D721Med (cell line): ENCODE results near the gene HDLBP.
A peak's percentile ranks its signal among the peaks of the same experiment; 100 is the strongest.

Source experiments
- DNase-seq: peaks from one replicate; pipeline ENCODE4 v3.0.0; 2011; ENCODE audit warnings: low spot score; ENCODE audit not compliant: insufficient read length
- FAIRE-seq: peaks from 2 replicates; lab custom pipeline; 2011; peaks lifted over from hg19 to GRCh38; lab: Jason Lieb, UNC
- CTCF ChIP-seq: IDR thresholded peaks from 2 replicates; pipeline ENCODE4 v1.5.1; 2012; ENCODE audit warnings: mild to moderate bottlenecking, control low read depth; ENCODE audit not compliant: insufficient read depth; ENCODE audit errors: missing control alignments

Gene HDLBP

DNA sequence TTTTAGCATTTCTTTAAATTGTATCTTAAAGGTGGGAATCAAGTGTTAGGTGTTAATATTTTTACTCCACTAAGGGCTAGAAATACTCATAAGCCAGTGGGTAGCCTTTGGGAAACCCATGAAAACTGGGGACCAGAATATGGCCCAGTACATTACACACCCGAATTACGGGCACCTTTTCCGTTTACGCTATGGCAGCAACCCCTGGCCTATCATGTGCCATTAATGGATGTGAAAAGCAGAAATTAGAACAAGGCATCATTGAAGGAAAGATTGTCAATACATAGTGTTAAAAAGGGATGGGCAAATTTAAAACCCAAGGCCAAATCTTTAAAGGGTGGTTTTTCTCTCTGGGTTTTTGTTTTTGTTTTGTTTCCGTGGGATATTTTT is 41.4 kb upstream of the HDLBP start:
- TF ChIP-seq CTCF: no peak
- no peak for FAIRE-seq
- no peak for DNase-seq

DNA sequence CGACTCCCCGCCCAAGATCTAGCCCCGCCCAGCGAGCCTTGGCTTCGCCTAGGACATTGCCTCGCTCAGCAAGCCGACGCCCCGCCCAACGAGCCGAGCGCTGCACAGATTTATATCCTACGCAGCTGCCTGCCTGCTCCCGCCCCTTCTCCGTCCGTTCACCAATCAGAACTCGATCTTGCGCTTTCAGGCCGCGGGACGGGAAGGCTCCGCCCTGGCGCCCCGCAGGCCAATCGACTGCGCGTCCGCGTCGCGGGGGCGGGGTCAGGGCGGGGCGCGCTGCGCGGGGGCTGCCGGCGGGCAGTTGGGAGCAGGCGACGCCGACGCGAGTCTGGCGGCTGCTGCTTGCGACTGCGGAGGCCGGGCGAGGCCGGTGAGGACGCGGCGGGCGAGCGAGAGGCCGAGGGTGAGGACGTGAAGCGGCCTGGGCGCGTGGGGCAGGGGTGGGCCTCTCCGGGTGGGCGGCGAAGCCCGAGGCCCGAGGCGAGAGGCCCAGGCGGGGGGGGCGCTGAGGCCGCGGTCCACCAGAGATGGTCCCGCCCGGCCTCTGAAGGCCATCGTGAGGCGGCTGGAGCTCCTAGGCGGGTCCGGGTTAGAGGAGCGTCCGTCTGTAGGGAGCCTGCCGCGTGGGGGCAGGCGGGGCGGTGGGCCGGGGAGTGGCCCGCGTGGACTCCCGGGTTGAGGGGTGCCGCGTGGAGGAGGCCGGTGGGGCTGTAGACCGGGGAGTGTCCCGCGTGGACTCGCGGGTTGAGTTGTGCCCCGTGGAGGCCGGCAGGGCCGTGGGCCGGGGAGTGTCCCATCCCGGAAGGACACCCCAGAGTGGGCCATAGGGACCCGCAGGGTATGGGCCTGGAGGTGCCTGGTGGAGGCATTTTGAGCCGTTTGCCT is 40.8 kb upstream of the HDLBP start, which contains the start of gene FARP2:
Gene FARP2 (plus strand): TSS at position 303 of the 888 bp plus-strand sequence. CDS start 16,823 bp downstream, outside the sequence.
- peak; percentile 70 for DNase-seq
- no peak for FAIRE-seq
- no peak for TF ChIP-seq CTCF

GRCh38 chr2:241354668-241355658 is 39.5 kb upstream of the HDLBP start:
- TF ChIP-seq CTCF: no peak
- no peak for FAIRE-seq
- no peak for DNase-seq

GRCh38 chr2:241352227-241352626 is 36.8 kb upstream of the HDLBP start:
- TF ChIP-seq CTCF: no peak
- DNase-seq: no peak
- FAIRE-seq: no peak

- DNase-seq (no peak), FAIRE-seq (no peak)
- TF ChIP-seq CTCF: no peak
Measured at GRCh38 chr2:241351640-241352031, 36.2 kb upstream of the HDLBP start.

DNA sequence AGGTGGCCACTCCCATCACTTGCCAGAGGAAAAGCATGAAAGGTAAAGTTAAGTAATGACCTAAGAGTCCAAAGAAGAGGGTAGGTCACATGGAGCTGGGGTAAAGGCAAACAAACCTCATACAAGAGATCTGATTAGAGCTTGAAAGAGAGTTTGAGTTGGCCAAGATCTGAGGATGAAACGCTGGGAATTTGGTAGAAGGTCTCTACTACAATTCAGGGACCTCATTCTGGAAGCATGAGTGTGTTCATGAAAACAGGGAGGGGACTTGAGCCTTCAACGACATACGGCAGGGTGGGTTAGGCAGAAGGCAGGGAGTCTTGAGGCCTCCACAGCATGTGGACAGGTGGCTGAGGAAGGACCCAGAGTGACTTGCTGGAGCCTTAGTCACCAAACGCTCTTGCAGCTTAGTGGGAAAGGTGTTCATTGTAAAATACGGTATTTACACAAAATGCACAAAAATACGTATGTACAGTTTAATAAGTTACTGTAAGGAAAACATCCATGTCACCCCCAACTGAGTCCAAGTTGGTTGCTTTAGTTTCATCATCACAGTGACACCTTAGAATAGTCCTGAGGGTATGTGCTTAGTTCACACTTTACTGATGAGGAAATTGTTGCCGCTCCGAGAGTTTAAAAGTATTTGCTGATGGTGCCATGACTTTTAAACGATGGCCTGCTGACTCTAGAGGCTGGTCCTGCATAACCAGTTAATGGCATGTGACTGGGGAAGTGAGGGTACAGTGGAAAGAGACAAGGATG is 35.6 kb upstream of the HDLBP start:
- FAIRE-seq: no peak
- no peak for TF ChIP-seq CTCF

More for the DNA sequence above, 35.6 kb upstream of the HDLBP start:
- DNase-seq: no peak
